Neural progenitor cell (in vitro differentiated cells): Measurements from ENCODE around the gene NDUFS8. TPM values are rescaled to one million over a fixed set of nuclear protein-coding genes. Genes with fewer than 3 reads are reported as not detected.

Experiments
- DNase-seq: peaks from one replicate; pipeline ENCODE4 v3.0.0-alpha.2; 2016; ENCODE audit warnings: low spot score
- H2AFZ ChIP-seq: fragments of 200-600 bp; sonication (generic); replicated peaks from 2 replicates; pipeline ENCODE4 v1.6.1; 2016; ENCODE audit warnings: antibody characterized with exemption
- H3F3A ChIP-seq: fragments of 200-600 bp; sonication (generic); 2 replicates; pipeline ENCODE4 v1.6.1; 2016; ENCODE audit warnings: antibody characterized with exemption, low read depth
- H3K27ac ChIP-seq: fragments of 200-600 bp; sonication (generic); 2 replicates; pipeline ENCODE4 v1.5.1; 2016; ENCODE audit warnings: mild to moderate bottlenecking
- H3K27me3 ChIP-seq: fragments of 200-600 bp; sonication (generic); 2 replicates; pipeline ENCODE4 v1.6.1; 2016; ENCODE audit warnings: mild to moderate bottlenecking, moderate library complexity
- H3K36me3 ChIP-seq: fragments of 200-600 bp; sonication (generic); 2 replicates; pipeline ENCODE4 v1.5.1; 2016
- H3K4me1 ChIP-seq: fragments of 200-600 bp; sonication (generic); 2 replicates; pipeline ENCODE4 v1.6.1; 2016; ENCODE audit warnings: mixed run types
- H3K4me2 ChIP-seq: fragments of 200-600 bp; sonication (generic); 2 replicates; pipeline ENCODE4 v1.6.1; 2016
- H3K4me3 ChIP-seq: fragments of 200-600 bp; sonication (generic); 2 replicates; pipeline ENCODE4 v1.5.1; 2016
- H3K79me2 ChIP-seq: fragments of 200-600 bp; sonication (generic); 2 replicates; pipeline ENCODE4 v1.6.1; 2016; ENCODE audit warnings: low read depth
- H3K9ac ChIP-seq: fragments of 200-600 bp; sonication (generic); 2 replicates; pipeline ENCODE4 v1.6.1; 2016
- H3K9me3 ChIP-seq: fragments of 200-600 bp; sonication (generic); 2 replicates; pipeline ENCODE4 v1.5.1; 2016; ENCODE audit warnings: low read depth
- H4K20me1 ChIP-seq: fragments of 200-600 bp; sonication (generic); 2 replicates; pipeline ENCODE4 v1.6.1; 2016; ENCODE audit warnings: low read depth
- H3K27ac Mint-ChIP-seq: 3 replicates; pipeline ENCODE4 v1.8.0; 2021; ENCODE audit warnings: mixed read lengths
- H3K27me3 Mint-ChIP-seq: 2 replicates; pipeline ENCODE4 v1.8.0; 2022; ENCODE audit warnings: low read depth, mild to moderate bottlenecking, inconsistent platforms, moderate library complexity, mixed read lengths; ENCODE audit not compliant: insufficient read depth
- H3K36me3 Mint-ChIP-seq: 3 replicates; pipeline ENCODE4 v1.8.0; 2021; ENCODE audit warnings: mixed read lengths
- H3K4me1 Mint-ChIP-seq: 3 replicates; pipeline ENCODE4 v1.8.0; 2021; ENCODE audit warnings: mixed read lengths
- H3K4me3 Mint-ChIP-seq: 3 replicates; pipeline ENCODE4 v1.8.0; 2021; ENCODE audit warnings: mild to moderate bottlenecking, moderate library complexity, mixed read lengths
- H3K9me3 Mint-ChIP-seq: 3 replicates; pipeline ENCODE4 v1.8.0; 2020; ENCODE audit warnings: mixed read lengths
- CTCF ChIP-seq: fragments of 200-600 bp; sonication (generic); IDR thresholded peaks from 2 replicates; pipeline ENCODE4 v1.5.1; 2017; ENCODE audit warnings: antibody characterized with exemption, mild to moderate bottlenecking
- EZH2 ChIP-seq: fragments of 200-600 bp; sonication (generic); IDR thresholded peaks from 2 replicates; pipeline ENCODE4 v1.6.1; 2017; ENCODE audit warnings: antibody characterized with exemption, mild to moderate bottlenecking, moderate library complexity
- EZH2phosphoT487 ChIP-seq: fragments of 200-600 bp; sonication (generic); IDR thresholded peaks from 2 replicates; pipeline ENCODE4 v1.6.1; 2017; ENCODE audit warnings: antibody characterized with exemption
- total RNA-seq: library from RNA; depleted of rRNA; stranded (reverse); fragments of >200 nt; gene quantifications from 2 replicates; pipeline ENCODE4 v1.2.3, GENCODE V29; 2015; ENCODE audit warnings: low replicate concordance

NDUFS8 gene
- total RNA-seq, 1 donor from 2014 or later: 46.7 TPM

GRCh38 chr11:68012044-68012842 lies 18.2 kb upstream of the NDUFS8 start:
- no peak overlapping the region for H3K9ac ChIP-seq
- no peaks in the 10 kb centered on the region for H4K20me1 ChIP-seq
- no peaks in the 10 kb centered on the region for H3K27me3 ChIP-seq
- H3F3A ChIP-seq: peaks cover 8% of the 10 kb centered on the region
- H3K4me2 ChIP-seq: no peak overlapping the region
- Mint-ChIP-seq H3K36me3 (no peaks in the 10 kb centered on the region), H3K27me3 (peaks cover 8% of the 10 kb centered on the region), H3K4me1 (peaks cover 60% of the 10 kb centered on the region), H3K4me3 (peak overlapping the region; percentile 48), H3K9me3 (no peaks in the 10 kb centered on the region), H3K27ac (peak overlapping the region; percentile 95)
- H3K4me1 ChIP-seq: peaks cover 14% of the 10 kb centered on the region
- no peaks in the 10 kb centered on the region for H3K79me2 ChIP-seq
- no peak overlapping the region for H3K27ac ChIP-seq
- H3K36me3 ChIP-seq: no peaks in the 10 kb centered on the region
- TF ChIP-seq EZH2: no peak
- no peak for TF ChIP-seq EZH2phosphoT487
- no peak for TF ChIP-seq CTCF
- no peak overlapping the region for H3K4me3 ChIP-seq
- DNase-seq: no peak
- H3K9me3 ChIP-seq: no peaks in the 10 kb centered on the region
- no peak overlapping the region for H2AFZ ChIP-seq

GRCh38 chr11:68012843-68013610 lies 17.5 kb upstream of the NDUFS8 start:
- Mint-ChIP-seq H3K4me1 (peaks cover 68% of the 10 kb centered on the region), H3K9me3 (no peaks in the 10 kb centered on the region), H3K36me3 (no peaks in the 10 kb centered on the region), H3K27ac (peak overlapping the region; percentile 97), H3K4me3 (peak overlapping the region; percentile 54), H3K27me3 (peaks cover 8% of the 10 kb centered on the region)
- H3K4me1 ChIP-seq: peaks cover 14% of the 10 kb centered on the region
- no peaks in the 10 kb centered on the region for H4K20me1 ChIP-seq
- peaks cover 8% of the 10 kb centered on the region for H3F3A ChIP-seq
- no peaks in the 10 kb centered on the region for H3K27me3 ChIP-seq
- no peaks in the 10 kb centered on the region for H3K9me3 ChIP-seq
- no peak overlapping the region for H3K4me2 ChIP-seq
- no peak for DNase-seq
- H3K36me3 ChIP-seq: no peaks in the 10 kb centered on the region
- no peak overlapping the region for H3K4me3 ChIP-seq
- H3K27ac ChIP-seq: no peak overlapping the region
- TF ChIP-seq EZH2phosphoT487: no peak
- TF ChIP-seq EZH2: no peak
- no peak for TF ChIP-seq CTCF
- H3K79me2 ChIP-seq: no peaks in the 10 kb centered on the region
- H2AFZ ChIP-seq: no peak overlapping the region
- H3K9ac ChIP-seq: no peak overlapping the region

GRCh38 chr11:68013611-68014156 lies 16.8 kb upstream of the NDUFS8 start:
- TF ChIP-seq EZH2phosphoT487: no peak
- no peak for TF ChIP-seq EZH2
- no peak for TF ChIP-seq CTCF
- Histone ChIP-seq H3K27me3 (no peaks in the 10 kb centered on the region), H3K4me1 (peaks cover 14% of the 10 kb centered on the region), H2AFZ (no peak overlapping the region), H3K9me3 (no peaks in the 10 kb centered on the region), H3F3A (peaks cover 8% of the 10 kb centered on the region), H3K79me2 (no peaks in the 10 kb centered on the region), H3K9ac (no peak overlapping the region), H4K20me1 (no peaks in the 10 kb centered on the region), H3K4me2 (no peak overlapping the region), H3K4me3 (no peak overlapping the region), H3K27ac (no peak overlapping the region), H3K36me3 (no peaks in the 10 kb centered on the region)
- Mint-ChIP-seq H3K27me3 (peaks cover 8% of the 10 kb centered on the region), H3K4me3 (peak overlapping the region; percentile 54), H3K27ac (peak overlapping the region; percentile 97), H3K4me1 (peaks cover 71% of the 10 kb centered on the region), H3K9me3 (no peaks in the 10 kb centered on the region), H3K36me3 (no peaks in the 10 kb centered on the region)
- no peak for DNase-seq
